T1000 (cell line): ENCODE measurements around the gene DGKB.

ENCODE experiments used
- DNase-seq: peaks from one replicate; lab custom pipeline; 2025; ENCODE audit warnings: mixed read lengths; lab: John Stamatoyannopoulos, UW

Gene DGKB

DNA sequence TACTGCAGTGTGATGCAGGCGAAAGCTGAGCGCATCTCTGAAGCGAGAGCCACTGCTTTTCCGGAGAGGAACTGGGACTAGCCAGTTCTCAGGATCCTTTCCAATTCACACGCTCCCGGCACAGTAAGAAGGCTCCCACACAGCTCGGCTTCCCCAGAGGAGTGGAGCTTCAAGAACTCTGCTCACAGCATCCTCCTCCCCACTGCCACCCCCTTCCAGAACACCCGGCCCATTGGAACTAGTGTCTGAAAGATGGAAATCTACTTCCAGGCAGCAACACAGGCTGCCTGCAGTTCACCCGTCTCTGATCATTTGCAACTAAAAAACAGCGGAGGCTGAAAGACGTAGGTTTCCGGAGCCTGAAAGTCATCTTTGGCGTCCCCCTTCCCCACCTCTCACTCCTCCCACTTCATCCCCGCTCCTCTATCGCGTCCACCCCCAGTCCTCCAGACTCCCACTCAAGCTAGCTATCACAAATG is at the start of gene DGKB:
DGKB (minus strand) TSS at position 163 of the 479 bp plus-strand sequence.
- DNase-seq, result no peak

DNA sequence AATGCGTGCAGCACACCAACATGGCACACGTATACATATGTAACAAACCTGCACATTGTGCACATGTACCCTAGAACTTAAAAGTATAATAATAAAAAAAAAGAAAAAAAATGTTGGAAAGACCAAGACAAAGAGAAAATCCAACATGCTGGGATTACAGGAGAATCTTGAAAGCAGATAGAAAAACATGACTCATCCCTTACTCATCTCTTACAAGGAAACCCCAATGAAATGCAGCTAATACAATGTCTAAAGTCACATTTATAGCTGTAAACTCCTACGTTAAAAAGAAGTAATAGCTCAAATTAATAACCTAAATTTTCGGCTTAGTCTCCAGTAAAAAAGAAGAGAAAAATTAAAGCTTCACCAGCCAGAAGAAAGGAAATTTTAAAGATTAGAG is 47.5 kb upstream of the DGKB start:
- DNase-seq, result no peak

DNA sequence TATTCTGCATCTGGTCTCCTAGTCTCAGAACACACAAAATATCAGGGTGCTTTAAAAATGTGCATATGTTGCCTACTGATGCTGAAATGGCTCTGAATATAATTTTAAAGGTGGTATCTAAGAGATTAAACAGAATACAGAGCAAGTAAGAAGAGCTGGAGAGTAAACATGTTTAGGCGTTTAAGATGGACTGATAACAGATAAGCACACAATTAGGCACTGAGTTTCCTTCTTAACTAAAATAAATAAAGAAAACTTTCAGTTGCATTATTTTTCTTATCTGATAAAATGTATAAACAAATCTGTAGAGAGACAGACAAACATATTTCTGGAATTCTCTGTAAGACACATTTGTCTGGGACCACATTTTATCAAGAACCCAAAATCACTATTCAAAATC is 35.6 kb upstream of the DGKB start:
- DNase-seq, result no peak

DNA sequence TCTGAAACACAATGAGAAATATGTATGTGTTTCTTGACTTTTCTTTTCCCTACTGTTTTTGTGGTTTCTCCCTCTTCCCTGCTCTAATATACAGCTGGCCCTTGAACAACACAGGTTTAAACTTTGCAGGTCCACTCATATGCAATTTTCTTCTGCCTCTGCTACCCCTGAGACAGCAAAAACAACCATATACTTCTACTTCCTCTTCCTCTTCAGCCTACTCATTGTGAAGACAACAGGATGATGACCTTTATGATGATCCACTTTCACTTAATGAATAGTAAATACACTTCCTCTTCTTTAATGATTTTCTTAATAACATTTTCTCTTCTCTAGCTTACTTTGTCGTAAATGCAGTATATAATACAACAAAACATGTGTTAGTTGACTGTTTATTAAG is 35.0 kb upstream of the DGKB start:
- DNase-seq, result no peak

DNA sequence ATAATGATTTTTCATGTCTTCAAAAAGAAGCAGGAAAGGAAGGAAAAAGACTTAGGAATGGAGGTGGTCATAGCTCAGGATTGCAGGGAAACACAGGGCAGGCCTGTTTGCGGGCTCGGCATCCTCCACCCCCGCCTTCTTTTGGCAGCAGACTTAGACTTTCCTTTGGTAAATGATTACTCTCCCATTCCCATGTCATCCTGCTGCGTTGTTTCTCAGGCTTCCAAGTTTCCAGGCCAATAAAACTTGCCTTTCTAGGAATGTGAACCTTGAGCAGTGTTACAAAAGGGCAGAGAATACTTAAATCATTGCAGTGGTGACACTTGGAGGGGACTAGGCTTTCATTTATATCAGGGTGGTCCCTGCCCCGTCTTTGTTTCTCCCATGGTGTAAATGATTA is 34.0 kb upstream of the DGKB start:
- no peak for DNase-seq

DNA sequence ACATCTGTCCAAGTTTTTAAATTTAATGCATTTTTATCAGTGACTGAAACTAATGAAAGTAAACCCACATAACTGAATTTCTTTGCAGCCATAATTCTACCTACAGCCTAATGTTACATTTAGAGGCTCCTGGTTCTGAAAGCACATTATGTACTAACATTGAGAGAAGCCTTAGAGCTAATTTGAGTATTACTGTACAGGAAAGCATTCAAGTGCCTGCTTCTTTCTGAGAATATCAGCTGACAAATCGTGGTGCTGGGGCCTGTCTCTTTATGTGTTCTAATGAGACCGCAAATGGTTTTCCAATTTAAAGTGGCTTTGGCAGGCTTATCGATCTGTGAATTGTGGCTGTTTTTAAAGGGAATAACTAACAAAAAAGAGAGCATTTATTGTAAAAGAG is 32.3 kb upstream of the DGKB start:
- no peak for DNase-seq

DNA sequence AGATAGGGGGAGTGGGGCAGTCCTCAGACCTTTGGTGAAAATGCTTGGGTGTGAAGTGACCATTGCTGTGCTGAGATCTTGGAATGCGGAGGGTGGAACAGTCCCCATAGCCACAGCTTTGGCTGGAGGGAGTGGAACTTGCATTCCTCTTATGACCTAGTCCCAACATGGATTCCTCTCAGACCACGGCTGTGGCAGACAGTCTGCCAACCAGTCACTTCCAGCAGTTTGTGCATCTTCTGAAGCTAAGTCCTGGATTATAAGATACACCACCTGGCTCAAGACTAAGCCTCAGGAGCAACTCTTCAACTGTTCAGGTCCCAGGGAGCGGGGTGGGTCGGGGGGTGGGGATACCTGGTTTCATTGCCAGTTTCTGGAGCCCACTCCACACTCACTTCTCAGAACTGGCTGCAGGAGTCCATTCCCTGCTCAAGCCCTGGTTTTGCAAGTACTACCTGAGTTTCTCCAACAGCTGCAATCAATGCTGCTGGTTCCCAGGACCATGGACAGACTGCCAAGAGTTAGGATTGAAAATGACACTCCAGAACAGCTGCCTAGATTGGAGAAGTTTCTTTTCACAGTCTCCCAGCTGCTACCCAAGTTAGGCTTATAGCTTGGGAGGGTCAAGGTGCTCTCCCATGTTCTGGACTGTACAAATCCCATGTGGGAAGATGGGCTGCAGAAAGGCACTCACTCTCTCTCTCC is 29.1 kb upstream of the DGKB start:
- no peak for DNase-seq

DNA sequence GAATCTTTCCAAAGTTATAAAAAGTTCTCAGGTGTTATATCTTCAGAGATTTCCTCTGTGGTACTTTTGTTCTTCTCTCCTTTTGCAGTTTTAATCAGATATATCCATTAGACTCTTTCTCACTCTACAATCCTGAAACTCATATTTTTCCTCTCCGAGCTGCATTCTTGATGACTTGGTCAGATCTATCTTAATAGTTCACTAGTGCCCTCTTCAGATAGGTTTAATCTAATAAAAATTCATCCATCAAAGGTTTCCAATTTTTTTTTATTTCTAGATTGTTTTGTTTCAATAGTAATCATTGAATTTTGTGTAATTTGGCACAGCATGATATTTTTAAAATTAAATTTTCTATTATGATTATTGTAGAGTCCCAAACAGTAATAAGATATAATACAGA is 21.8 kb upstream of the DGKB start:
- DNase-seq, result no peak

DNA sequence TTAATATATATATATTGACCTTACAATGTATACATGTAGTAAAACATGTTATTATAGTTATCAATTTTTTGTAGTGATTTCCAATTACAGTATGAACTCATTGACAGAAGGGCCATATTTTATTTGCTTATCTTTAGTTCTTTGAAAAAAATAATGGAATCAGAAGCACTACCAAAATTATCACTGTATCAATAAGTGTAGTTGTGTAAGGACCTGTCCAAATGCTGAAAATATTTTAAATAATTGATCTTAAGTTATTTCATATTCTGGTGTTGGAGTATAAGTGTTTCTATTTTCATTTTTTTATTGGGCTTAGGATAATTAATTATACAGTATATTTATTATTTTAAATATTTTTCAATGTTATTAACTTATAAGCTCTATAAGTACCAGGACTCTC is 8.5 kb upstream of the DGKB start:
- no peak for DNase-seq

DNA sequence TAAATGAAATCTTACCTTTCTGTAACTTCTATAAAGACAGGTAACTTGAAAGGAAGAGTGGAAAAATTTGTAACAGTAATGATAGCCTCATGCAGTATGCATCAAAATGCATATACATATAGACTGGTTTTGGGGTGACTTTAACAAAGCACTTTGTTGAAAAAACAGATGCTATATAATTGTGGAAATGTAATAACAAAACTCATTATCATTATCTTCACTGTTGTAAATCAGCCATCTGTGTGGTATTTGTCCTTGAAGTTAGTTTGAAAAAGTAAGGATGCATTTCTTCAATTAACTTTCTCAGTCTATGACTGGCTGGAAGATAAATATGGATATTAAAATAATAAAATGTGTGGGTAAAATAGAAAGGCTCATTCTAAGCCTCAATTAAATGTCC is 6.1 kb upstream of the DGKB start:
- no peak for DNase-seq

DNA sequence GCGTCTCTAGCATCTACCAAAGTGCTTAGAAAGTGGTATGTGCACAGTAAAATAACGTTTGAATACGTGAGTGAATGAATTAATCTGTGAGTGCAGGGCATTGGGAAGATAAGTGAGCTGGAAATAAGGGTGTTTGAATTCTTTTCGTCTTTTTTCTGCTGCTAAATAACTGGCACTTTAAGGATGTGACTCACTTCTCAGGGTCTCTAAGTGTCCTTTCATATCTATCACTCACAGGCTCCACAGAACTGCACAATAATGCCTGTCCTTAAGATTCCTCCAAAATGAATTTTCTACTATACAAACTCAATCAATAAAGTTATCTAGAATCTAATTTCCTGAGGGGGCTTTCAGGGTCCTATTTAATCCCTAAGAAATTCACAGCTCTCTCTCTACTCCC is 3.2 kb upstream of the DGKB start:
- DNase-seq, result no peak

DNA sequence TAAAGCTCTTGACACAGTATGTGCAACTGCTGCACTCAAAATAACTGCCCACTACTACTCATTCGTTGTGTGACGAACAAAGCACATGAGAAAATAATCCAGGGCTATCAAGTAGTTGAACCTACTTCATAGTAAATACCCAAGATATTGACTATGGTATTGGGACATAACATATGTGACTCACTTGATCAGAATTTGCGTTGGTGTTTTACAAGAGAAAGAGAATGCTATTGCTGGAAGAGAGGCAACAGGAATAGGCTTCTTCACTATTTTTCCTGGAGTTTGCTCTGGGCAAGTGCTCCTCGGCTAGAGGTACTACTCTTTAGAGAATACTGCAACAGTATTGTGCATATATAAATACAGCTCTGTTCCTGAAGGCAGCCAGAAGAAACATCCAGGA is 2.5 kb downstream of the DGKB start:
- DNase-seq, result no peak

DNA sequence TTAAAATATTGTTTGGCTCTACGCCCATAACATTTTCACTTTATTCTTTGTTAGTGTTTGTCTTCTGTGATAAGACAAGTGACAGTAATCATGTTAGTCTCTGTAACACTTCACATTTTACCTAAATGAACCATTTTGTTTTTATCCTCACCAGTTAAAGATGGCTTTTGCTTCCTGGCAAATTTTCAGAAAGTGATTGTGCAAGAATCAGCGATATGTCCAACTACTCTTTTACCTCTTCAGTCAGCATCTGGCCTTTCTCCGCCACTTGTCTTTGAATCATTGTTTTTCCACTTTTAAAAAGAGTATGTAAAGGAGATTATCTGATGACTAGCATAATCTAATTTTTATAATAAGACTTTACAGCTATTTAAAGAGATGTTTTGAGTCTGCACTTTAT is 3.5 kb downstream of the DGKB start:
- DNase-seq, result no peak

DNA sequence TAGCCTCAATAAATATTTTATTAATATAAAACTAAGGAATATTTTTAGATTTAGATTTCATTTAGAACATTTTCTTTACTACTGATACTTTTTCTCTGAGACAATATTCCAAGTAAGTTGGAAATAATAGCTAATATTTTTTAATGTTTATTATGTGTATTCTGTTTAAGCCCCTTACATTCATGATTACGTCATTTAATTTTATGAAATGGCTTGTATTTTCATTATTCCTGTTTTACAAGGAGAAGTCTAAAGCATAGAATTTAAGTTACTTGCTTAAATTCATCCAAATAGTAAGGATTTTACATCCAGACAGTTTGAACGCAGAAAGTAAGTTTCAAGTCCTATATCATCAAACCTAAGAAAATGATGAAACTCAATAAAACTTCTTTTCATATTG is 6.1 kb downstream of the DGKB start:
- no peak for DNase-seq

DNA sequence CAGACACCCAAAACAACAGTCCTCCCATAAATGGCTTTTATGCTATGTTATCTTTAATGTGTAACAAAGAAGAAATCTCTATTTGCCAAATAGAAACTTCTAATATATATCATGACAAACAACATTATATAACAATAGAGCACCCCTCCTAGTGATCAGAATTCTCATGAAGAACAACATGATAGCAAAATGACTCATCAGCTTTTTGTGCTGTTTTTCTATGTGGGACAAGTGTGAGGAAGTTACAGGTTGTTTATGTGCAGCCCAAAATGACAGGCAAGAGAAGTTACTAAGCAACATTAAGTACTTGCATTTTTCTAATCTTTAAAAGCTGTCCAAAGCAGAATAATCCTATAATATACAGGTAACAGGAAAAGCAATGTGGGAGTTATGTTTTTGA is 7.7 kb downstream of the DGKB start:
- DNase-seq, result no peak

DNA sequence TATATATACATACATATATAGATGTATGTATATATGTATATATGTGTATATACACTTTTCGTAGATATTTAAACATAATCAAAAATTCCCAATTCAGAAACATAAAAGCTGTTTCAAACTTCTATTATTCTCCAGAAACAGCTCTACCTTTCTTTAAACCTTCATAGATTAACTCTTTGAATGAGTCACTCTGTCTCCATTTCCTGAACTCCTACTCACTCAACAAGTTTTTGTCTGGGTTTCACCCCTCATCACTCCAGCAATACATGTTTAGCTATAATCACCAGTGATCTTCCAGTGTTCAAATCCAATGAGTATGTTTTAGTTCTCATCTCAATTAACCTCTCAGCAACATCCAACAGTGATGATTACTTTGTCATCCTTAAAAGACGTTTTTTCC is 9.6 kb downstream of the DGKB start:
- DNase-seq, result no peak

DNA sequence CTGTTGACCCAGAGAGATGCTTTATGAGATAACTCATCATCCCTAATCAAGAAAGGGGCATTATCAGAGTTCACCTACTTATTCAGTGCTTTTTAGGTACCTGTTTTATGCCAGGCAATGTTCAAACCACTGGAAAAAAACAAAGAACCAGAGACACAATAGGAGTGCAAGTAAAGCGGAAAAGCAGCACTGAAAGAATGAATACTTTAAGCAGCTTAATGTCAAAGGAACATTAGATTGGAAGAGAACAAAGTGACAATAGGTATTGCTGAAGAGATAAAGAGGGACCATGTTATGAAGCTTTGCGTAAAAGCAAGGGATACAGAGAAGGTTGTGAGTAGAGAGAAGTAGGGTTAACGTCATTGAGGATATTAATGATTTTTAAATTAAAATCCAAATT is 11.3 kb downstream of the DGKB start:
- no peak for DNase-seq

DNA sequence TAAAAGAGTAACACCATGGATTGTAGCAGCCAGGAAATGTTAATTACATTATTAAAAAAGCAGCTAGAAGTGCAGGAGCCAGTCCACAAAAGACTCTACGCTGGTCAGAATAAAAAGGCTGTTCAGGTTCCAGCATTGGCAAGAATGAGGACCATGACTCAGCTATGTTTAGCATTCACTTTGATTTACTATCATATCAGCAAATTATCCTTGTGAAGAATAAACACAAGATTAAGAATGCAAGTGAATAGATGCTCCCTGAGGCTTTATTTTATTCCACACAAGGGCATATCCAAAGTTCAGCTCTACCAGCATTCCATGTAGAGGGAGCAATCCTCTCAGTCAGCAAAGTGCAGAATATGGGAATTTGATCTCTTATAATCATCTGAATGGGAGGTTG is 13.6 kb downstream of the DGKB start:
- no peak for DNase-seq

DNA sequence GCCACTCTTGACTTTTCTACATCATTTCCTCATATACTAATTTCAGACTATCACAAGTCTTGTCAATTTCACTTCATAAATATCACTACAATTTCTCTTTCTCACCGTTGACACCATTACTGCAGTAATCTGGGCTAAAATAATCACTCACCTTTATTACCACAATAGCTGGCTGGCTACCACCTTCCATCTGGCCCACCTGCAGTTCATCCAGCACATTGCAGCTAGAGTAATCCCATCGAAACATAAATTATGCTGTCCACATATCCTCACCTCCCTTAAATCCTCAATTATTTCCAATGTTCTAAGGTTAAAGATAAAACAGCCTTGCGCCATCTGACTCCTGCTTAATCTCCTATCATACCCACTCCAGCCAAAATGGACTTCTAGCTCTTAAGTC is 16.0 kb downstream of the DGKB start:
- DNase-seq, result no peak

DNA sequence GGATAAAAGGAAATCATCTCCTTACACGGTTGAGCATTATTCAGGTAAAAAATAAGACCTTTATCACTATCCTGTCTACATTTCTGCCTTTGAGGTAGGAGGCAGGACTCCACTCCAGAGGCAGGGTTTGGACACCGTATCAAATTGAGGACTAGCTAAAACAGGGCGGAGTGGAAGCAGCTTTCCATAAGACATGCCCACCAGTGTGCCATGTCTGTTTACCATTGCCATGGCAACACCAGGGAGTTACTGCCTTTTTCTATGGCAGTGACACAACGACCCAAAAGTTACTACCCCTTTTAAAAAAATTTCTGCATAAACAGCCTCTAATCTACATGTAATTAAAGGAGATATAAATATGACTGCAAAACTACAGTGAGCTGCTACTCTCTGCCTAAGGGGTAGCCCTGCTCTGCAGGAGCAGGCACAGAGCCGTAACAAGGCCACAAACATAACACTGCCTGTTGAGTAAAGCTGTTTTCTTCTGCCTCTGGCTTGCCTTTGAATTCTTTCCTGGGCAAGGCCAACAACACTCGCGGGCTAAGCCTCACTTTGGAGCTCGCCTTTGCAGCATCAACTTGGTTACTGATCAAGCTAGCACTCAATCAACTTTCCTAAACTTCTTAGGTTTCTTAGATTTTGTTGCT is 26.5 kb downstream of the DGKB start:
- DNase-seq, result no peak

DNA sequence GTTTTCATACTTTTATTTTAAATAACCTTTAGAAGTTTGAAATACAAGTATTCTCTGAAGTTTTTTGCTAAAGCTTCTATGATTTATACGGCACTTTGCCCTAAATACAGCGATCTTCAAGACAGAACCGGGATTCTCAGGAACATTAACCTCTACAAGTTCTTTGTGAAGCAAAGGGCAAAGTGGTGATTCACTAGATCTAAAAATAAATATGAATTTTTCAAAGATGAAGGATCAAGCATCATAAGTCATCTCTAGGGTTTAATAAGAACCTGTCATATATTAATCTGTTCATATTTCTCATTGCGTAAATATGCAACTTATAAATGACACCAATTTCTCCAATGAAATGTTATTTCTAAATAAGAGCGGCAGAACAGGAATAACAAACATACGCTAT is 30.7 kb downstream of the DGKB start:
- no peak for DNase-seq

DNA sequence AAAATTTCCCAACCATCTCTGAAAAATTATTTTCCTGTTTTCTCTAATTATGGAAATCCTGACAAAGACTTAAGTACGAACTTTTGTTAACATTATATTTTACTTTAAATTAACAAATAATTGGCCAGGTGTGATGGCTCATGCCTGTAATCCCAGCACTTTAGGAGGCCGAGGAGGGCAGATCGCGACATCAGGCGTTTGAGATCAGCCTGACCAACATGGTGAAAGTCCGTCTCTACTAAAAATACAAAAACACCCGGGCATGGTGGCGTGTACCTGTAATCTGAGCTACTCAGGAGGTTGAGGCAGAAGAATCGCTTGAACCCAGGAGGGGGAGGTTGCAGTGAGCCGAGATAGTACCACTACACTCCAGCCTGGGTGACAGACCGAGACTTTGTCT is 32.2 kb downstream of the DGKB start:
- no peak for DNase-seq

DNA sequence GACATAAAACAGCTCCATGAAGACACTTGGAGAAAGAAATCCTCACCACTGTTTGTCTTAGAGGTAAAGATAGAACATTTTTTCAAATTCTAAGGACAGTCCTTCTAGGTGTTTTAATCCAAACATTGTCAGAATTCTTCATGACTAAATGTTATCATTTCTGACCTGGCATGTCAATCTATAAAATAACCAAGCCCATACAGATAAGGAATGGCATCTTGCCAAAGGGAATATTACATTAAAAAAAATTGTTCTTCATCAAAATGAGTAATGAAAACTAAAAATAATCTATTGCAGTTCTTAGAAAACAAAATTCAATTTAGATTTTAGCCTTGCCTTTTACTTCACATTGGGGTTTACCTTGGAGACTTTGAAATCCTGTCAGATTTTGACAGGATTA is 33.6 kb downstream of the DGKB start:
- DNase-seq, result no peak

DNA sequence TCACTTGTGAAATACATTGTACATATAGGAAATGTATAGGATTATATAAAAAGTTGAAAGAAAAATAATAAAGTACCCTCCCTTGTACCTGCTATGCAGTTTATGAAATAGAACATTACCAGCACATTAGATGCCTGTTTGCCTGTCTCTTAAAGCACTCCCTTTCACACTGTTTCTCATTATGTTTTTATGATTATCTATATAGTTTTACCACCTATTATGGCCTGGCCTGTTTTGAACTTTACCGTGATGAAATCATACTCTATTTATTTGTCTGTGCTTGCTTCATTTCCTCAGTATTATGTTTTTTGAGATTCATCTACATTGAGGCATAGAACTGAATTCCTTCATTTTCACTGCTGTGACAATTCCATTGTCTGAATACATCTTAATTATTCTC is 41.1 kb downstream of the DGKB start:
- no peak for DNase-seq
